ENCODE data around the gene ATP5F1E. TPM values are rescaled to one million over a fixed set of nuclear protein-coding genes. Genes with fewer than 3 reads are reported as not detected.

The ATP5F1E gene
- total and polyA plus RNA-seq, 12 donors, result 13.3 to 131 (median 55.3) TPM

GRCh38 chr20:59063358-59064213 is 31.5 kb upstream of the ATP5F1E start:
- intact Hi-C loops (cut with DNase I), result no loop called here
- Histone ChIP-seq H3K27ac (peak overlapping the region in 1 of 5 donors; percentile 58), H3K27me3 (no peaks in the 10 kb centered on the region), H3K4me3 (no peak overlapping the region), H3K36me3 (replicated peaks in 1 of 2) (no peaks in the 10 kb centered on the region), H3K4me1 (replicated peaks in 1 of 2) (no peaks in the 10 kb centered on the region), H3K9me3 (replicated peaks in 1 of 3) (no peaks in the 10 kb centered on the region)
- no peak for TF ChIP-seq POLR2A (IDR thresholded peaks at IDR 0.05)
- no peak for TF ChIP-seq CTCF (IDR thresholded peaks at IDR 0.05)
- WGBS, 4 donors, result 48 to 54% (median 50%) methylated on average over 22 of the region's 22 CpGs
- DNase-seq, result peak in 4 of 7 donors; percentile 18 to 87 (median 32)

GRCh38 chr20:59062081-59062480 is 29.9 kb upstream of the ATP5F1E start:
- WGBS, 4 donors, result 68 to 80% (median 70%) methylated on average over 4 of the region's 4 CpGs
- Histone ChIP-seq H3K4me3 (no peak overlapping the region), H3K4me1 (replicated peaks in 1 of 2) (no peaks in the 10 kb centered on the region), H3K9me3 (replicated peaks in 1 of 3) (no peaks in the 10 kb centered on the region), H3K27ac (no peak overlapping the region), H3K36me3 (replicated peaks in 1 of 2) (no peaks in the 10 kb centered on the region), H3K27me3 (peaks cover 1% of the 10 kb centered on the region)
- DNase-seq, result no peak
- TF ChIP-seq CTCF (IDR thresholded peaks at IDR 0.05), result no peak
- intact Hi-C loops (cut with DNase I), result no loop called here

GRCh38 chr20:59055302-59055701 is 23.2 kb upstream of the ATP5F1E start:
- Histone ChIP-seq H3K27ac (no peak overlapping the region), H3K36me3 (replicated peaks in 1 of 2) (no peaks in the 10 kb centered on the region), H3K9me3 (replicated peaks in 1 of 3) (no peaks in the 10 kb centered on the region), H3K4me3 (no peak overlapping the region), H3K4me1 (replicated peaks in 1 of 2) (no peaks in the 10 kb centered on the region), H3K27me3 (peaks cover 4% of the 10 kb centered on the region)
- DNase-seq, result no peak
- TF ChIP-seq CTCF (IDR thresholded peaks at IDR 0.05) (peak in 4 of 6 experiments; percentile 7 to 37 (median 30)), POLR2A (IDR thresholded peaks at IDR 0.05) (no peak)
- intact Hi-C loops (cut with DNase I), result no loop called here
- WGBS, 4 donors, result 56 to 67% (median 65%) methylated on average over 7 of the region's 7 CpGs

GRCh38 chr20:59051666-59052185 is 19.6 kb upstream of the ATP5F1E start:
- Histone ChIP-seq H3K4me3 (no peak overlapping the region), H3K36me3 (replicated peaks in 1 of 2) (no peaks in the 10 kb centered on the region), H3K27me3 (no peaks in the 10 kb centered on the region), H3K9me3 (replicated peaks in 1 of 3) (no peaks in the 10 kb centered on the region), H3K4me1 (replicated peaks in 1 of 2) (no peaks in the 10 kb centered on the region), H3K27ac (no peak overlapping the region)
- intact Hi-C loops (cut with DNase I), result no loop called here
- 83 to 89% (median 84%) methylated on average over 5 to 6 of the region's 6 CpGs for WGBS, 4 donors
- no peak for TF ChIP-seq POLR2A (IDR thresholded peaks at IDR 0.05)
- TF ChIP-seq CTCF (IDR thresholded peaks at IDR 0.05), result no peak
- DNase-seq, result no peak

All from adrenal gland (tissue), 12 donors.